HUES64 (cell line): ENCODE results near the gene UBTD2.
"Not testable (repeated sequence)": the region's sequence is repeated elsewhere in the genome, so short reads cannot be mapped to it uniquely, and the experiment has no call there.

Experiments
- H3K27ac ChIP-seq: 2 replicates; pipeline ENCODE4 v1.7.0; 2013; ENCODE audit warnings: low read depth, low read length, inconsistent platforms
- H3K27me3 ChIP-seq: 2 replicates; pipeline ENCODE4 v1.6.1; 2013; ENCODE audit warnings: mild to moderate bottlenecking, low read length; ENCODE audit not compliant: insufficient read depth
- H3K36me3 ChIP-seq: 2 replicates; pipeline ENCODE4 v1.6.1; 2013; ENCODE audit warnings: mild to moderate bottlenecking, low read length; ENCODE audit not compliant: insufficient read depth
- H3K4me1 ChIP-seq: 2 replicates; pipeline ENCODE4 v1.6.1; 2013; ENCODE audit warnings: mild to moderate bottlenecking, low read length, moderate library complexity; ENCODE audit not compliant: insufficient read depth
- H3K4me3 ChIP-seq: 2 replicates; pipeline ENCODE4 v1.5.1; 2013; ENCODE audit warnings: mild to moderate bottlenecking, low read length, moderate library complexity
- H3K9ac ChIP-seq: 2 replicates; pipeline ENCODE4 v1.6.1; 2013; ENCODE audit warnings: mild to moderate bottlenecking, low read depth, low read length
- H3K9me3 ChIP-seq: 2 replicates; pipeline ENCODE4 v1.6.1; 2013; ENCODE audit warnings: low read depth, low read length; ENCODE audit not compliant: insufficient read depth
- WGBS: fragments of 150-250, 120-280 bp; methylation state at CpG from one replicate; pipeline ENCODE4 v1.1.7; 2013; ENCODE audit warnings: missing lambda C conversion rate; 5-methylcytosine and 5-hydroxymethylcytosine counted together

Gene UBTD2

GRCh38 chr5:172213126-172213525 is 70.4 kb downstream of the UBTD2 start:
- Histone ChIP-seq H3K4me1 (no peaks in the 10 kb centered on the region), H3K9ac (no peak overlapping the region)

GRCh38 chr5:172211676-172212075 is 71.9 kb downstream of the UBTD2 start:
- H3K27ac ChIP-seq: no peak overlapping the region
- H3K36me3 ChIP-seq: peaks cover 54% of the 10 kb centered on the region
- 0 out of 2 replicates have a peak, but pooled peaks cover 3% of the 10 kb centered on the region for H3K9me3 ChIP-seq
- H3K27me3 ChIP-seq: no peaks in the 10 kb centered on the region
- WGBS: 97% methylated on average over 8 of the region's 8 CpGs
- H3K4me1 ChIP-seq: no peaks in the 10 kb centered on the region
- H3K9ac ChIP-seq: no peak overlapping the region
- H3K4me3 ChIP-seq: no peak overlapping the region

More at GRCh38 chr5:172213126-172213525, 70.4 kb downstream of the UBTD2 start:
- H3K36me3 ChIP-seq: peaks cover 60% of the 10 kb centered on the region
- H3K27me3 ChIP-seq: no peaks in the 10 kb centered on the region
- no peak overlapping the region for H3K27ac ChIP-seq
- no peak overlapping the region for H3K4me3 ChIP-seq
- WGBS: 94% methylated on average over 3 of the region's 4 CpGs
- 0 out of 2 replicates have a peak, but pooled peaks cover 3% of the 10 kb centered on the region for H3K9me3 ChIP-seq

- H3K27ac ChIP-seq: no peak overlapping the region
- H3K9me3 ChIP-seq: 0 out of 2 replicates have a peak, but pooled peaks cover 3% of the 10 kb centered on the region
- WGBS: 94% methylated on average over 2 of the region's 2 CpGs
- H3K27me3 ChIP-seq: no peaks in the 10 kb centered on the region
- H3K4me3 ChIP-seq: no peak overlapping the region
- peaks cover 46% of the 10 kb centered on the region for H3K36me3 ChIP-seq
- no peaks in the 10 kb centered on the region for H3K4me1 ChIP-seq
- no peak overlapping the region for H3K9ac ChIP-seq
Measured at GRCh38 chr5:172209714-172210113, 73.8 kb downstream of the UBTD2 start.

- H3K4me3 ChIP-seq: no peak overlapping the region
- no peaks in the 10 kb centered on the region for H3K4me1 ChIP-seq
- no peak overlapping the region for H3K27ac ChIP-seq
- H3K36me3 ChIP-seq: peaks cover 40% of the 10 kb centered on the region
- no peaks in the 10 kb centered on the region for H3K27me3 ChIP-seq
- no peak overlapping the region for H3K9ac ChIP-seq
- no peaks in the 10 kb centered on the region for H3K9me3 ChIP-seq
- WGBS: 90% methylated on average over 2 of the region's 3 CpGs
Measured at GRCh38 chr5:172207511-172207910, 76.1 kb downstream of the UBTD2 start.

GRCh38 chr5:172205984-172206383 is 77.6 kb downstream of the UBTD2 start:
- peaks cover 26% of the 10 kb centered on the region for H3K36me3 ChIP-seq
- H3K4me3 ChIP-seq, H3K27me3 ChIP-seq, H3K9ac ChIP-seq, H3K4me1 ChIP-seq, H3K9me3 ChIP-seq, H3K27ac ChIP-seq: not testable (repeated sequence)
- 98% methylated on average over 11 of the region's 11 CpGs for WGBS

GRCh38 chr5:172200476-172200875 is 83.1 kb downstream of the UBTD2 start:
- Histone ChIP-seq H3K9ac (no peak overlapping the region), H3K27me3 (no peaks in the 10 kb centered on the region), H3K4me1 (no peaks in the 10 kb centered on the region), H3K36me3 (no peaks in the 10 kb centered on the region), H3K27ac (no peak overlapping the region), H3K4me3 (no peak overlapping the region), H3K9me3 (no peaks in the 10 kb centered on the region)
- 98% methylated on average over 6 of the region's 6 CpGs for WGBS

GRCh38 chr5:172199446-172199845 is 84.1 kb downstream of the UBTD2 start:
- H3K27me3 ChIP-seq: no peaks in the 10 kb centered on the region
- H3K9ac ChIP-seq: no peak overlapping the region
- no peak overlapping the region for H3K27ac ChIP-seq
- H3K4me1 ChIP-seq: no peaks in the 10 kb centered on the region
- H3K4me3 ChIP-seq: no peak overlapping the region
- no peaks in the 10 kb centered on the region for H3K36me3 ChIP-seq
- 94% methylated on average over 10 of the region's 10 CpGs for WGBS
- H3K9me3 ChIP-seq: no peaks in the 10 kb centered on the region

- H3K4me1 ChIP-seq, H3K27me3 ChIP-seq, H3K36me3 ChIP-seq, H3K4me3 ChIP-seq, H3K9ac ChIP-seq, H3K9me3 ChIP-seq, H3K27ac ChIP-seq: not testable (repeated sequence)
- WGBS: 82% methylated on average over 4 of the region's 4 CpGs
Measured at GRCh38 chr5:172197775-172198174, 85.8 kb downstream of the UBTD2 start.

GRCh38 chr5:172194985-172195774 is 88.4 kb downstream of the UBTD2 start:
- 78% methylated on average over 6 of the region's 6 CpGs for WGBS
- Histone ChIP-seq H3K4me1 (peaks cover 3% of the 10 kb centered on the region; the same call in 1 of the 2 replicates), H3K27me3 (no peaks in the 10 kb centered on the region), H3K36me3 (no peaks in the 10 kb centered on the region), H3K9ac (no peak overlapping the region), H3K27ac (no peak overlapping the region), H3K4me3 (no peak overlapping the region), H3K9me3 (no peaks in the 10 kb centered on the region)

- H3K36me3 ChIP-seq: no peaks in the 10 kb centered on the region
- WGBS: 94% methylated on average over 6 of the region's 6 CpGs
- H3K9me3 ChIP-seq: no peaks in the 10 kb centered on the region
- H3K9ac ChIP-seq: no peak within 1 kb of the TSS
- H3K27ac ChIP-seq: no peak within 1 kb of the TSS
- peaks cover 2% of the 10 kb centered on the region; the same call in 1 of the 2 replicates for H3K27me3 ChIP-seq
- peaks cover 3% of the 10 kb centered on the region for H3K4me1 ChIP-seq
- H3K4me3 ChIP-seq: no peak within 1 kb of the TSS
Measured at GRCh38 chr5:172193872-172194271, 89.7 kb downstream of the UBTD2 start, which contains the start of gene EFCAB9. TSS of gene EFCAB9 (plus strand) at chr5:172194172. CDS start at chr5:172194173, 1 bp downstream.

GRCh38 chr5:172189693-172190296 is 93.8 kb downstream of the UBTD2 start:
- Histone ChIP-seq H3K9ac (peak overlapping the region; percentile 56; the same call in 1 of the 2 replicates), H3K36me3 (no peaks in the 10 kb centered on the region), H3K4me1 (peaks cover 10% of the 10 kb centered on the region), H3K27ac (peak overlapping the region; percentile 64), H3K9me3 (no peaks in the 10 kb centered on the region), H3K4me3 (peak overlapping the region; percentile 66), H3K27me3 (peaks cover 3% of the 10 kb centered on the region; the same call in 1 of the 2 replicates)
- 33% methylated on average over 2 of the region's 3 CpGs for WGBS
